Measurements from ENCODE around the gene PCDHGC5.

The PCDHGC5 gene

DNA sequence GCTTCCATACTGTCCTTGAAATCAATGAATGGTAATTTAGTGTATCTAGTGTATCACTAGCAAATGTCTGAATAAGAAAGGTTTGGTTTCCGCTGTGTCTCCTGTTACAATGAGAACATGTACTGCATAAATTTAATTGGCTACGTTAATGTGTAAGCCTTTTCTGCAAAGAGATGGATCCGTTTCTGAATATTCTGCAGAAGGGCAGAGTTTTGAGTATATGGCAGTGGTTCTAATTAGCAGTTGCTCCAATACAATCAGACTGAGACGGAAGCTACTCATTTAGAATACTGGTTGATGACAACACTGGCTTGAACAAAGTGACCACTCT is 4.6 kb upstream of the PCDHGC5 start:
- TF ChIP-seq CTCF (IDR thresholded peaks at IDR 0.05; ENCODE audit: insufficient read depth, low read depth, low read length, missing control alignments), result no peak
- no peak for DNase-seq (ENCODE audit: low read depth)
- peak overlapping the region; percentile 9 for H3K4me3 ChIP-seq (ENCODE audit: low read depth, low read length)

DNA sequence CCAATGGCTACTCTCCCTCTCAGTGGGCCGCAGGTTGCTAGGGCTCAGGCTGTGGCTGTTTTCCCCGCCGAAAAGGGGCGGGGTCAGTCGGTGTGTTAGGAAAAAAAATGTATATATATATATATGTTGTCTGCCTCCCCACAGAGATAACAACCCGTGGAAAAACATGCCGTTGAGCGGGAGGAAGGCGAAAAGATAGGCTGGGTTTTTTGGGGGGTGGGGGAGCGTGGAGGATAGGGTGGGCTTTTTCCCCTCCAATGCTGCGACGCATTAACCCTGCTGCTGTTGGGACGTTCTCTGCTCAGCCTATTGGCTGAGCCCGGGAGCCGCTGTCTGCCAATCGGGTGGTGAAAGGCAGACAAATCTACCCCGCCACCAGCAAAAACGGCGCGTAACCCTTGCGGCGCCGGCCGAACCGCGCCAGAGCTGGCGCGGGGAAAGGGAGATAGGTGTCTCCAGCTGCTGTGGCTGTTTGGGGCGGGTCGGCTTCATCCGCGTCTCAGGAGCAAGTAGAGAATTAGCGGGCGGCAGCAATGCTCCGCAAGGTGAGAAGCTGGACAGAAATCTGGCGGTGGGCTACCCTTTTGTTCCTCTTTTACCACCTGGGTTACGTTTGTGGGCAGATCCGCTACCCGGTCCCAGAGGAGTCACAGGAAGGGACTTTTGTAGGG is 4.1 kb upstream of the PCDHGC5 start, which contains the start of gene PCDHGC4:
Gene PCDHGC4, plus strand, starts transcription at position 390 of the 671 bp plus-strand sequence. Its CDS starts 144 bp downstream, at position 534.
- TF ChIP-seq CTCF (IDR thresholded peaks at IDR 0.05; ENCODE audit: insufficient read depth, low read depth, low read length, missing control alignments), result no peak
- H3K4me3 ChIP-seq (ENCODE audit: low read depth, low read length), result peak within 1 kb of the TSS; percentile 9
- DNase-seq (ENCODE audit: low read depth), result peak; percentile 20

- no peak overlapping the region for H3K4me3 ChIP-seq (ENCODE audit: low read depth, low read length)
- DNase-seq (ENCODE audit: low read depth), result no peak
- no peak for TF ChIP-seq CTCF (IDR thresholded peaks at IDR 0.05; ENCODE audit: insufficient read depth, low read depth, low read length, missing control alignments)
Measured at GRCh38 chr5:141485321-141486055, 3.4 kb upstream of the PCDHGC5 start.

- H3K4me3 ChIP-seq (ENCODE audit: low read depth, low read length), result no peak overlapping the region
- no peak for DNase-seq (ENCODE audit: low read depth)
- no peak for TF ChIP-seq CTCF (IDR thresholded peaks at IDR 0.05; ENCODE audit: insufficient read depth, low read depth, low read length, missing control alignments)
Measured at GRCh38 chr5:141486091-141486490, 2.8 kb upstream of the PCDHGC5 start.

DNA sequence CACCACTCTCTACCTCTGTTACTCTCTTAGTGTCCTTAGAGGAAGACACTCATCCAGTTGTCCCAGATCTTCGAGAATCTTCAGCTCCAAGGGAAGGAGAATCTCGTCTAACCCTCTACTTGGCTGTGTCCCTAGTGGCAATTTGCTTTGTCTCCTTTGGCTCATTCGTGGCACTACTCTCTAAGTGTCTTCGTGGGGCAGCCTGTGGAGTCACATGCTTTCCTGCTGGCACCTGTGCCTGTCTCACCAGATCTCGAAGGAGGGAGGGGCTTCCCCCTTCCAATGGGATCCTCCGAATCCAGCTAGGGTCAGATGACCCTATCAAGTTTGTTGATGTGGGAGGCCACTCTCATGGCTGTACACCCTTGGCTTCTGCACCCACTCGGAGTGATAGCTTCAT is 1.8 kb upstream of the PCDHGC5 start:
- H3K4me3 ChIP-seq (ENCODE audit: low read depth, low read length), result no peak overlapping the region
- no peak for DNase-seq (ENCODE audit: low read depth)
- TF ChIP-seq CTCF (IDR thresholded peaks at IDR 0.05; ENCODE audit: insufficient read depth, low read depth, low read length, missing control alignments), result no peak

GRCh38 chr5:141489841-141490240 is 960 bp downstream of the PCDHGC5 start:
- H3K4me3 ChIP-seq (ENCODE audit: low read depth, low read length), result no peak overlapping the region
- no peak for TF ChIP-seq CTCF (IDR thresholded peaks at IDR 0.05; ENCODE audit: insufficient read depth, low read depth, low read length, missing control alignments)
- DNase-seq (ENCODE audit: low read depth), result no peak
